Measurements from ENCODE around the gene DLGAP1.

DNA sequence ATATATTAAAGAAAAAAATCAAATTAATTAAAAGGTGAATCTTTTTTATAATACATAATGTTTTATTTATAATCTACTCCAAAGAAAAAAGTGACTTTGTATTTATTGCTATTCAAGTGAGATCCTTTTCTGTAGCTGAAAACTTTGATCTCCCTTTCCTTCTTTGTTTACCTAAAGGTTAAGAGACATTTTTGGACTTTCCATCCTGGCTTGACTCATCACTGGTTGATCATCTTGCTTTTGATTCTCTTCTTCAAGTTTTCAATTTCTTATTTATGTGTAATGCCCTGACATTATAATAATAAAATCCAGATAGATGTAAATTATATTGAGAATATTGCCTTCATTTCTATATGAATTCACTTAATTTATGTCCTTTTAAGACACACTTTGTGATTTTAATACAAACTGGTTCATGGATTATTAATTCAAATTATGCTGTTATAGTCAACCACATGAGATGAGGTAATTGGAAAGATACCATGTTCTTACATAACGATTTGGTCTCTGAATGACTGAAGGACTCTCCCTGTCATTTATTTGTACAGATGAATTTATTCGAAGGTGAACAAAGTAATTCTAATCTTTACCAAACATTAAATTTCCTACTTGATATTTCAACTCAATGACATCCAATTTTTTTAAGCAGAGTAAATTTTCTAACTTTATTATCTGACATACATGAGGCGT lies 820.7 kb downstream of the DLGAP1 start:
- TF ChIP-seq SUZ12 (IDR thresholded peaks at IDR 0.05; ENCODE audit: extremely low read depth, insufficient read depth, insufficient read length) (no peak), ZNF274 (IDR thresholded peaks at IDR 0.05; ENCODE audit: low read depth, low read length) (no peak)
